OCI-LY7 (cell line): ENCODE data around the gene SPATA2L. TPM values are rescaled to one million over a fixed set of nuclear protein-coding genes. Genes with fewer than 3 reads are reported as not detected.

Experiments
- BruUV-seq: library from RNA; stranded (reverse); fragments of 400-500 nt; replicated peaks from 2 replicates; lab custom pipeline; 2021; lab: Mats Ljungman, UMichigan
- CTCF ChIA-PET: fragments of 300-600 bp; sonication (Branson Sonifier 250); formaldehyde crosslinking; loops from one replicate; lab custom pipeline; 2022; ENCODE audit warnings: antibody characterized with exemption; ENCODE audit not compliant: unreplicated experiment; lab: Charles Lee
- POLR2A ChIA-PET: fragments of 300-600 bp; sonication (Branson Sonifier 250); formaldehyde crosslinking; loops from one replicate; lab custom pipeline; 2022; ENCODE audit warnings: antibody characterized with exemption; lab: Charles Lee
- DNase-seq: peaks from one replicate; pipeline ENCODE4 v3.0.0-alpha.2; 2015; ENCODE audit warnings: low spot score
- H2AFZ ChIP-seq: fragments of 200-600 bp; sonication (generic), shearing (Covaris generic); 2 replicates; pipeline ENCODE4 v1.6.1; 2014; ENCODE audit warnings: mild to moderate bottlenecking, antibody characterized with exemption, low read length, moderate library complexity
- H3K27ac ChIP-seq: fragments of 200-600 bp; sonication (generic); 2 replicates; pipeline ENCODE4 v1.5.1; 2014; ENCODE audit warnings: mixed run types, low read depth, mild to moderate bottlenecking, moderate library complexity, low read length, inconsistent platforms; ENCODE audit not compliant: poor library complexity, severe bottlenecking
- H3K36me3 ChIP-seq: fragments of 200-600 bp; sonication (generic); 2 replicates; pipeline ENCODE4 v1.6.1; 2014; ENCODE audit warnings: mild to moderate bottlenecking, antibody characterized with exemption, low read length, moderate library complexity, mixed read lengths; ENCODE audit not compliant: insufficient read depth
- H3K4me1 ChIP-seq: fragments of 200-600 bp; sonication (generic); 2 replicates; pipeline ENCODE4 v1.5.1; 2014; ENCODE audit warnings: mild to moderate bottlenecking, low read length; ENCODE audit not compliant: insufficient read depth, poor library complexity, severe bottlenecking
- H3K4me2 ChIP-seq: fragments of 200-600 bp; sonication (generic); 2 replicates; pipeline ENCODE4 v1.6.1; 2014; ENCODE audit warnings: mild to moderate bottlenecking, low read length
- H3K4me3 ChIP-seq: fragments of 200-600 bp; sonication (generic); 2 replicates; pipeline ENCODE4 v1.5.1; 2014; ENCODE audit warnings: mild to moderate bottlenecking, low read depth, low read length; ENCODE audit not compliant: poor library complexity, severe bottlenecking
- H3K79me2 ChIP-seq: fragments of 200-600 bp; sonication (generic); 2 replicates; pipeline ENCODE4 v1.6.1; 2016; ENCODE audit warnings: low read depth, mild to moderate bottlenecking, low read length, moderate library complexity, mixed read lengths; ENCODE audit not compliant: insufficient read depth
- H3K9me2 ChIP-seq: fragments of 200-600 bp; sonication (generic); 2 replicates; pipeline ENCODE4 v1.6.1; 2016; ENCODE audit warnings: mild to moderate bottlenecking, low read length, mixed read lengths; ENCODE audit not compliant: insufficient read depth
- H3K9me3 ChIP-seq: fragments of 200-600 bp; sonication (generic); 2 replicates; pipeline ENCODE4 v1.6.1; 2014; ENCODE audit warnings: mild to moderate bottlenecking, mixed run types, low read length, mixed read lengths
- H4K20me1 ChIP-seq: fragments of 200-600 bp; sonication (generic); 2 replicates; pipeline ENCODE4 v1.6.1; 2014; ENCODE audit warnings: mild to moderate bottlenecking, antibody characterized with exemption, low read length, moderate library complexity, mixed read lengths; ENCODE audit not compliant: insufficient read depth
- EZH2phosphoT487 ChIP-seq: fragments of 200-600 bp; sonication (generic); IDR thresholded peaks from 2 replicates; pipeline ENCODE4 v1.6.1; 2018; ENCODE audit warnings: low read depth, borderline replicate concordance, mild to moderate bottlenecking, mixed run types, antibody characterized with exemption, low read length, moderate library complexity, mixed read lengths
- intact Hi-C: fragments of 100-400 bp; cut with micrococcal nuclease; formaldehyde crosslinking; loops from one replicate; pipeline ENCODE4 v1.10.0; 2022; ENCODE audit not compliant: unreplicated experiment
- total RNA-seq, 2 experiments: library from RNA; depleted of rRNA in 1 of 2; stranded (reverse); fragments of >200 nt in 1 of 2; shearing (Covaris generic) in 1 of 2; gene quantifications; 2 replicates each; pipeline ENCODE4 v1.2.3, GENCODE V29; 2014 to 2022
- TF ChIP-seq, protein P1 (sequence below): fragments of 200-600 bp; sonication (generic); conservative IDR thresholded peaks from 2 replicates; pipeline ENCODE4 v1.5.1; 2014; ENCODE audit warnings: mild to moderate bottlenecking, antibody characterized with exemption, low read length, moderate library complexity, mixed read lengths

The SPATA2L gene
- total RNA-seq, 2 experiments from 2014 or later = 7.2 to 13.1 TPM

DNA sequence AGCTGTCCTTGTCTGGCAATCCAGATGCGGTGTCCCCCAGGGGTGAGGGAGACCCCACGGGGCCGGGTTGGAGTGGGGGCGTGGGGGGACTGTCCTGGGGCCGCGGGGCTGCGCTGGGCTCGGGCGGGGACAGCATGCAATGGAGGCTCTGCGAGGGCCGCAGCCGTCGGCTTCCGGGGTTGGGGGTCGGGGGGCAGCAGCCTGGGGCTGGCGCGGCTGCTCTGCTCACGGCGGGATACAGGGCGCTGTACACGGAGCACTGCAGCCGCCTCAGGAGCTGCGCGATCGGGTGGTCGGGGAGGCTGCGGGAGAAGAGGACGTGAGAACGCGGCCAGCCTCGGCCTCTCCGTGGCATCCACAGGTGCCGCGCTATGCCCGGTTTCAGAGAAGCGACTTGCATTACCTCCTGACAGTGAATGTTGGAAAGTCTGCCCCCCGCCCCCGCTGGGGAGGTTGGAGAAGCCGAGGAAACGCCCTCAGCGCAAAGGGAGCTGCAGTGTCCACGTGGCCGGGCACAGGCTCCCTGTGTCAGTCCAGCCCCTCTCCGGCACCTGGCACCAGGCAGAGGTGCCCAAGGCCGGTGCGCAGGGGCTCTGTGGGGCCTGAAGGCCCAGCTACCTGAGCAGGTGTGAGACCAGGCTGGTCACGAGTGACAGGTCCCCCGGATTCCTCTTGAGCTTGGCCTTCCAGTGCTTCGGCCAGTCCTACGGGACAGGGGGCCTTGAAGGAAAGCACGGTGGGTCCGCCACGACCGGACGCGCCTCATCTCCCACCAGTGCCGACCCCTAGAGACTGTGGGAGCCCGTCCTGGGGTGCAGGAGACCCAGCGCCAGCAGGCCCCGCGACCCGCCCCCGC lies 9.4 kb upstream of the SPATA2L start:
- H3K4me2 ChIP-seq = peak overlapping the region; percentile 21; the same call in 1 of the 2 replicates
- no peak overlapping the region for H3K4me3 ChIP-seq
- H3K9me3 ChIP-seq = no peaks in the 10 kb centered on the region
- no peaks in the 10 kb centered on the region for H3K9me2 ChIP-seq
- no peaks in the 10 kb centered on the region for H3K79me2 ChIP-seq
- no peaks in the 10 kb centered on the region for H4K20me1 ChIP-seq
- intact Hi-C loops = no loop called here
- peaks cover 5% of the 10 kb centered on the region for H3K4me1 ChIP-seq
- H3K36me3 ChIP-seq = peaks cover 16% of the 10 kb centered on the region
- TF ChIP-seq EZH2phosphoT487 = no peak
- TF ChIP-seq, protein P1, sequence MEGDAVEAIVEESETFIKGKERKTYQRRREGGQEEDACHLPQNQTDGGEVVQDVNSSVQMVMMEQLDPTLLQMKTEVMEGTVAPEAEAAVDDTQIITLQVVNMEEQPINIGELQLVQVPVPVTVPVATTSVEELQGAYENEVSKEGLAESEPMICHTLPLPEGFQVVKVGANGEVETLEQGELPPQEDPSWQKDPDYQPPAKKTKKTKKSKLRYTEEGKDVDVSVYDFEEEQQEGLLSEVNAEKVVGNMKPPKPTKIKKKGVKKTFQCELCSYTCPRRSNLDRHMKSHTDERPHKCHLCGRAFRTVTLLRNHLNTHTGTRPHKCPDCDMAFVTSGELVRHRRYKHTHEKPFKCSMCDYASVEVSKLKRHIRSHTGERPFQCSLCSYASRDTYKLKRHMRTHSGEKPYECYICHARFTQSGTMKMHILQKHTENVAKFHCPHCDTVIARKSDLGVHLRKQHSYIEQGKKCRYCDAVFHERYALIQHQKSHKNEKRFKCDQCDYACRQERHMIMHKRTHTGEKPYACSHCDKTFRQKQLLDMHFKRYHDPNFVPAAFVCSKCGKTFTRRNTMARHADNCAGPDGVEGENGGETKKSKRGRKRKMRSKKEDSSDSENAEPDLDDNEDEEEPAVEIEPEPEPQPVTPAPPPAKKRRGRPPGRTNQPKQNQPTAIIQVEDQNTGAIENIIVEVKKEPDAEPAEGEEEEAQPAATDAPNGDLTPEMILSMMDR = no peak
- CTCF ChIA-PET = no interaction called here
- BruUV-seq = no TSS peak
- no peak overlapping the region for H2AFZ ChIP-seq
- POLR2A ChIA-PET = no interaction called here
- H3K27ac ChIP-seq = no peak overlapping the region
- no peak for DNase-seq

DNA sequence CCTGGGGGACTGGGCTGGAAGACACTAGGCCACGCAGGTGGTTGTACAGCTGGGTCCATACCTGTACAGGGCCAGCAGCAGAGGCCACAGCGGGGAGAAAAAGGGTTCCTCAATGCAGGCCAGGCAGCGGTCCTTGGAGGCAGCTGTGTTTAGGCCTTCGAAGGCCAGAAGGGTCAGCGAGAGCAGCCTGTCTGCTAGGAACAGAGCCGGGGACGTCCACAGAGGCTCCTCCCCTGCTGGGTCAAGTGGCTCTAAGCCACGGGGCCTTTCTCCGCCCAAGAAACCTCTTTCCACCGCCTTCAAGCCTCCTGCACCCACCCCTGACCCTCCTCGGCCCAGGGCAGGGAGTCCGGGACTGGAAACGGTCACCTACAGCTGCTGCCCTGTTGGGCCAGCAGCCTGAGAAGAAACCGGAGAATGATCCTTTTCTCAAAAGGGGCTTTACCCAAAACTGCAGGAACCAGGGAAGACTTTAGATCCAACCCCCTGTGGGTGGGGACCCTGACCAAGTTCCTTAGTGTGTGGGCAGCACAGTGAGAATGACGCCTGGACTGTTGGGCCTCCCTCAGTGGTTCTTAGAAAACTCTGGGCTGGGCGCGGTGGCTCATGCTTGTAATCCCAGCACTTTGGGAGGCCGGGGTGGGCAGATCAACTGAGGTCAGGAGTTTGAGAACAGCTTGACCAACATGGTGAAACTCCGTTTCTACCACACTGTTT lies 8.4 kb upstream of the SPATA2L start:
- Histone ChIP-seq H3K9me3 (no peaks in the 10 kb centered on the region), H3K4me2 (no peak overlapping the region), H2AFZ (no peak overlapping the region), H3K36me3 (peaks cover 12% of the 10 kb centered on the region), H3K9me2 (no peaks in the 10 kb centered on the region), H3K4me3 (no peak overlapping the region), H3K4me1 (peaks cover 5% of the 10 kb centered on the region), H3K27ac (no peak overlapping the region), H4K20me1 (no peaks in the 10 kb centered on the region), H3K79me2 (no peaks in the 10 kb centered on the region)
- POLR2A ChIA-PET = no interaction called here
- intact Hi-C loops = loop anchor here (10.0 kb wide), 1 partner anchor 305 kb away; the partner anchor contains the start of gene DBNDD1
- no peak for DNase-seq
- TF ChIP-seq, protein P1 = no peak
- no peak for TF ChIP-seq EZH2phosphoT487
- no TSS peak for BruUV-seq
- CTCF ChIA-PET = no interaction called here
